PFSK-1 (cell line): ENCODE data around the gene TAF11L5.

Experiments used
- POLR2AphosphoS5 ChIP-seq: IDR thresholded peaks from 2 replicates; pipeline ENCODE4 v1.6.1; 2012; ENCODE audit warnings: low read depth, mild to moderate bottlenecking, control low read depth, low read length, moderate library complexity
- REST ChIP-seq, 2 experiments: IDR thresholded peaks; 2 replicates each; pipeline versions ENCODE4 v1.6.1 to v1.8.0; 2011 to 2012; ENCODE audit warnings: low read depth in 2 of 2, low read length in 2 of 2, control low read depth in 1 of 2, inconsistent platforms in 1 of 2, mild to moderate bottlenecking in 1 of 2, moderate library complexity in 1 of 2; ENCODE audit not compliant: insufficient read depth in 1 of 2
- SIN3A ChIP-seq: IDR thresholded peaks from 2 replicates; pipeline ENCODE4 v1.6.1; 2012; ENCODE audit warnings: mild to moderate bottlenecking, low read length, moderate library complexity, borderline replicate concordance; ENCODE audit not compliant: insufficient read depth
- TAF1 ChIP-seq: IDR thresholded peaks from 2 replicates; pipeline ENCODE4 v1.6.1; 2012; ENCODE audit warnings: low read length, control low read depth, borderline replicate concordance; ENCODE audit not compliant: insufficient read depth

GRCh38 chr5:17511775-17512325 lies 13.2 kb upstream of the TAF11L5 start:
- no peak for TF ChIP-seq SIN3A
- TF ChIP-seq POLR2AphosphoS5: no peak
- TF ChIP-seq REST (IDR thresholded peaks at IDR 0.05; ENCODE audit: insufficient read depth in 1 of 2, low read depth in 2 of 2, low read length in 2 of 2): no peak
- no peak for TF ChIP-seq TAF1
